GM19043 (cell line): ENCODE data around the gene SHB.

Experiments
- ATAC-seq: cut with Tn5 transposase; IDR thresholded peaks from one replicate; pipeline ENCODE4 v1.9.1; 2021; ENCODE audit warnings: low read depth; ENCODE audit not compliant: unreplicated experiment

Gene SHB

GRCh38 chr9:38010918-38011704, 57.9 kb downstream of the SHB start:
- ATAC-seq: no peak

- no peak for ATAC-seq
Observed at GRCh38 chr9:38009990-38010389, 59.0 kb downstream of the SHB start.

GRCh38 chr9:38009035-38009501, 60.0 kb downstream of the SHB start:
- no peak for ATAC-seq

DNA sequence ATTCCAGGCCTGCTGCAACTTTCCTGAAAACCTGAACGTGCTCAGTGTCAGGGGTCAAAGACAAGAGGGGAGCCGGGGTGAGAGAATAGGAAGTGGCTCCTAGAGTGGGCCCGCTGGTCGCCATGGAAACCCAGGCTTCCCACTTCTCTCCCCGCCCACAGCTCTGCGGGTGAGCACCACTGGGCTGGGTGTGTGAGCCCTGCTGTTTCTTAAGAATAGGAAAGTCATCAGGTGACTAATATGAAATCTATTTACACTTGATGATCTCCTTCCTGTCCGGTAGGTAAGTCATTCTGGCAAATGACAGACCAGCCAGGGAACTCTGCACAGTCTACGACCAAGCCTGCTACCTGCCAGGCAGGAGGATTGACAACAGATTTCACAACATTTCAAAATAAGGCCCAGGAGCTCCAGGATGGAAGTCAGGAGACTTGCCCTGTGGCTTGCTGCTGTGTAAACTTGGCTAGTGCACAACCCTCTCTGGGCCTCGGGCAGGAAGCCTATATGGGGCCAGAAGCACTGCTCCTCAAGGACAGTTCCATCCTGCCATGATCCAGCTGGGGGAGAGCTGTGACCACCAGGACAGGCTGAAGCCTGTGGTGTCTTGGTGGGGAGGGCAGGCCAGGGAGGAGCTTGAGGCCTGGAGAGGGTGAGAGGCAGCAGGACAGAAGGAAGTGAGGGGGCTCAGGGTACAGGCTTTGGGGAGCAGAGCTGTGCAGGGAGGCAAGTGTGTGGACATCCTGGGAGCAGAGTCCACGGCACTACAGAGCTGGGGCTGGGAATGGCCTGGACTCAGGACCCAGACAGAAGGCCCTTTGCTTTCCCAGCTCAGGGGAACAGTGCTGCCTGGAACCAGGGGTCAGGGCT, 60.6 kb downstream of the SHB start:
- ATAC-seq: peak; percentile 87

DNA sequence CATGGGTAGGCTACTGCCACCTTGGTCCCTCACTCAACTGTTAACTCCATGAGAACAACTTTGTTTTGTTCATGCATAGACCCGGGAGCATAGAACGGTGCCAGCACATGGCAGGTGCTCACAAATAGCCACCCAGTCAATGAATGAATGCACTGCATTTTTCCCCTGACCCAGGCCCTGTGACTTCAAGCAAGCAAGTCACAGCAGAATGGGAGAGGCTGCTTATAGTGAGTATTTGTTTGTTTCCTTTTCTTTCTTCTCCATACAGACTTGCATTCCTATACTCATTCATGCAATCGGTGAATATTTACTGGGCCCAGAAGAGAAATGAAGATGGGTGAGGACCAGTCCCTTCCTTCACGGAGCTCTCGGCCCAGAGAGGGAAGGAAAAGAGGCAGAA, 62.0 kb downstream of the SHB start:
- no peak for ATAC-seq

GRCh38 chr9:38006163-38006562, 62.9 kb downstream of the SHB start:
- ATAC-seq: no peak

GRCh38 chr9:38004809-38005560, 64.0 kb downstream of the SHB start:
- no peak for ATAC-seq

DNA sequence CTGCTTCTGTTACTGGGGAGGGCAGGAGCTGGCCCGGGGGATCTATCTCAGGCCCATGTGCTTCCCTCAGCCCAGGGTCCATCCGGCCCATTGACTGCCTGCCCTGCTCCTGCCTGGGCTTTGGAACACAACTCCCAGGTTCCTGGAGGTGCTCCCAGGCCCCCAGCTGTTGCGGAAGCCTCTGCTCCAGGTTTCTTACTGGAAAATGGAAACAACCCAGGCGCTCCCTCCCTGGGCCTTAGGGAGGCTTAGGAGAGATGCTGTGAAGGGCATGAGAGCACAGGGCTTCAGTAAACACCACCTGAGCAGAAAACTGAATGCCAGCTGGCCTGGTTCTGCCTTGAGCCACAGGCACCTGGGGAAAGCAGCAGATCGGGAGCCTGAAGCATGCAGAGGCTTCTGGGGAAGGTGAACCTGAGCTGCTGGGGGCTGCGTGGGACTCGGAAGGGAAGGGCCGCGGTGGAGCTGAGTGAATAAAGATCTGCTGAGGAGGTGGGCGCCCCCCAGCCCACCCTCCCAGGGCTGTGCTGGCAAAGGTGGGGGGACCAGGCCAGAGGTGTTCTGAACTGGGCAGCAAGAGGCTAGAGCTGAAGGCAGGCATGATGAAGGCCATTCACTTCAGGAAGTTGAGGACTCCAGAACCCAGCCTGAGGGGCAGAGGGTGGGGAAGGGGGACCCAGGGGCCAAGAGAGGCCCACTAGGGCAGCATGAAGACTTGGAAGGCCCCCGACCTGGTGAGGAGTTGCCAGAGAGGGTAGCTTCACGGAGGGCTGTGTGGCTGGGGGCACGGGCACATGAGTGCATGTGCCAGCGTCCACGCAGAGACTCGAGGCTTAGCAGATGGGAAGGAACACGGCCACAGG, 64.8 kb downstream of the SHB start:
- ATAC-seq: no peak

DNA sequence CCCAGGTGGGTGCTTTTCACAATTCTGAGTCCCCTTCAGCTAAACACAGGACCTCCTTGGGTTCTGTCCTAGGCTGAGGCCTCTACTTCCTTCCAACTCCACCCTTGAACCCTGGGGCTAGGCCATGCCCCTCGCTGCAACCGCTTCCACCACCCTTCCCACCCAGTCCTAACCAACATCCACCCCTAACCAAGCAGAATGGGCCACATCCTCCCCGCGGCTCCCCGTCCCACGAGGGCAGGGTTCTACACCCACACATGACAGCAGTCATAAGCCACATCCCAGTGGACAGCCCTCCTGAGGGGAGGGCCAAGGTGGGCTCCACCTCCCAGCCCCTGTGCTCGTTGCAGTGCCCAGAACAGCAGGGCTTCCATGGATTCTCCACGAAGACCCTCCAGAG, 65.8 kb downstream of the SHB start:
- ATAC-seq: no peak

DNA sequence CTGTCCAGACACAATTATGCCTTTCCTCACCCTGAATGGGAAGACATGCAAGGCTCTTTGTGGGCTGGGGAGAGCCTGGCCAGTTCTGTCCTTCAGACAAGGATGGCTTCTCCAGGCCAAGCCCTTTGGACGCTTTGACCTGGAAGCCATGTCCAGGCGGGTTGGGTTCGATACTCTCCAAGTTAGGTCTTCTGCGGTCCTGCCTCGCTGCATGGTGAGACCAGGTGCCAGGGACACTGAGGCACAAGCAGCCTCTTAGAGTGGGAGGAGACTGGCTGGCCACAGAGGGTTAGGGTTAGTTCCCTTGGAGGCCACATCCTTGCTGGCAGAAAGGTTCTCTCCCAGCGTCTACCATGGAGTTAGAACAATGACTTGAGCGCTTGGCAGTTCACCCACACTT, 67.6 kb downstream of the SHB start:
- ATAC-seq: no peak

DNA sequence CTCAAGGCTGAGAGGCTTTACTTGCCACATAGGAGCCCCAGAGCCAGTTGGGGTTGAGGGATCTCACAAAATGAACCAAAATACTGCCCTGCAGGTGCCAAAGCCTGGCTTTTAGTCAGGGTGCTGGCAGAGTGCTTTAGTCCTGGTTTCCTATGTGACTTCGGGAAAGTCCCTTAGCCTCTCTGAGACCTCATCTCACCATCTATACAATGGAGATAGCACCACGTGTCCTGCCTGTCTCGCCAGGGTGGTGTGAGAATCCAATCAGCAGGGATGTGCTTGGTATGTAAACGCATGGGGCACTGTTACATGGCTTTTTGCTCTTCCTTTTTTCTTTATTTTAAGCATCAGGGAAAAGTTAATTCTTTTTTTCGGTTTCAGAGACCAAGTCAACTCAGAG, 68.3 kb downstream of the SHB start:
- no peak for ATAC-seq

DNA sequence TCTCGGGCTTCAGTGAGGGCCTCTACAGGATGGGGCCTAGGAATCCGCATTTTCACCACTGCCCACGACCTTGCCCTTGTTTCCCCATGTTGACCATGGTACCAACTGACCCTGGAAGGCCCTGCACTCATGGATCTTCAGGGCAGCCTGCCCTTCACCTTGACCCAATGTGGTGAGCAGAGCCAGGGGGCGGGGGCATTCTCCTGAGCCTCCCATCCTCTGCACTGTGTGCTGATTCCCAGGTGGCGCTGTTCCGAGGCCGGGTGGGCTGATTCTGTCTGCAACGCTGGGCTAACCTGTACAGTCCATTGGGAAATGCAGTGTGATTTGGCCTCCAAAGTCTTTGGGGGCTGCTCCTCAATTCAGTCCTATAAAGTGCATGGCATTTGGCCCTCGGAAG, 68.7 kb downstream of the SHB start:
- ATAC-seq: no peak

DNA sequence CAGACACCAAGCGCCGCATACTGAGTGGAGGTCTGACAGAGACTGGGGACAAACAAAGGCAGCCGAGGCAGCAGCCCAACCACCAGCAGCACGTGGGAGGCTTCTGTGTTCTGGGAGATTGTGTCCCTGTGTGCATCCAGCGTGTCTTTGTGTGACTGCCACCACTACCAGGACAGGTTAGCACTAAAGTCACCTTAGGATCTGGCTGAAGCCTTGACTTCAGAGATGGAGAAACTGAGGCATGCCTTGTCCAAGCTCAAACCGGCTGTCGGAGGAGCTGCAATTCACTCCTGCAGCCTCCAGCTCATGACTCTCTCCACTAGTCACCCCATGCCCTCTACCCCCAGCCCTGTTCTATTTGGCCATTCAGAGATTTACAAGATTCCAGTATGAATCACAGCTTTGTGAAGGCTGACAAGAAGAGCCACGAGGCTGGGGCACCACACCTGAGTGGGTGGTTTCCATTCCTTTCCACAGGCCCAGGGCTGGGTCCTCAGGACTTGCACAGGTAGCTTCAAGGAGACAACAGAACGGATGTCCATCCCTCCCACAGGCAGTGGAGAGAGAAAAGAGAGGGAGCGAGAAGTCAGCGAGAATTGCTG, 69.3 kb downstream of the SHB start:
- ATAC-seq: no peak

DNA sequence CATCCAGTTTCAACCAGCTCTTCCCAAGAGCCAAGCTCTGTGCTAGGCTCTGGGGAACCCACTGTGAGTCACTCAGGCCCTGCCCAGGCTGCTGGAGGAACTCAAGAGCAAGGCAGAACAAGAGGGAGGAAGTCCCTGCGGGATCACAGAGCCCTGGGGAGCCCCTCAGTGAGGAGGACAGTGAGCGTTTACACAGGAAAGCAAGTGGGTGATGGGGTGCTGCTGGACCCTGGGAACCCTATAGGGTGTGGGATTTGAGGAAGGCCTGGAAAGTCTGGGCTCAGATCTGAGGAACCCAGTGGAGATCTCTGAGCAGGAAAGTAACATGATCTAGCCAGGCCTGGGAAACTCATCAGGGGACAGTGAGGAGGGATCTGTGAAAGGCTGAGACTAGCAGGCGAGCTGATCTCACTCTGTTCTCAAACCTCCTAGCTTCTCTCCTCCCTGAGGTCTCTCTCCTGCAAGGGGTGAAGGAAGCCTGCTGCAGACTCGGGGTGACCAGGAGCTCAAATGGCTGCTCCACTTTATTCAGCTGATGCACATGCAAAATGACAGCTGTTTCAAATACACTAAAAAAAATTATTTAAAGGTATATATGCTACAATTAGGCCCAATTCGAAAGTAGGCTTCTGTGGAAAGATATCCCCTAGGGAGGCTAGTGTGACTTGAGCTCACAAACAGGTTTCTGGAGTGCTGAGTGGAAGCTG, 70.0 kb downstream of the SHB start:
- ATAC-seq: no peak

DNA sequence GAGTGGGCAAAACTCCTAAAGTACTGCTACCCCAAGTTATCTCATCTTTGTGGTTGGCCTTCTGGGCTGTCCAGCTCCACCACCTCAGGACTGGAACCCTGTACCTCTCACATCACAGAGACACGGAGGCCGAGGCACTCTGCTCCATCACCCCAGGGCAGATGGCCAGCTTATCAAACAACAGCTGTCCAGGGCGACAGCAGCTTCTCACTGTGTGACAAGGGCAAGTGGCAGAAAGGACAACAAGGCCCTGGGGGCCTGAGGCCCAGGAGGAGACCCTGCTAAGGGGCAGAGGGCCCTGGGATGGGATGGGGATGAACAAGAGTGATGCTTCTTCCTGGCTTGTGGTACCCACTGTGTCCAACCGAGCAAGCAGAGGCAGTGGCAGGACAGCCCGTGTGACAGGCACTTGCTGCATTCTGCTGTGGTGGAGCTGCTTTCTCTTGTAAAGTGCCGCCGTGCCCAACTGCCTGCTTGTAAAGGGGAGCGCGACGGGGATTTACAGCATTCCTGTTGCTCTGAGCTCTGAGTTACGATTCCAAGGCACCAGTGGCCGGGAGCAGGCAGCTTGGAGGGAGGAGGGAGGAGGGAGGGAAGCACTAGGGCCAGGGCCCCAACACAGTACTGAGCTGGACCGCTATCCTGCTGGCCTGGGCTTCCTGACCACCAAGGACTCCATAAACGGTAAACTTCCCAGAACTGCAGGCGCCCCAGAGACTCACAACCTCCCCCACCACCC, 71.2 kb downstream of the SHB start:
- ATAC-seq: no peak

DNA sequence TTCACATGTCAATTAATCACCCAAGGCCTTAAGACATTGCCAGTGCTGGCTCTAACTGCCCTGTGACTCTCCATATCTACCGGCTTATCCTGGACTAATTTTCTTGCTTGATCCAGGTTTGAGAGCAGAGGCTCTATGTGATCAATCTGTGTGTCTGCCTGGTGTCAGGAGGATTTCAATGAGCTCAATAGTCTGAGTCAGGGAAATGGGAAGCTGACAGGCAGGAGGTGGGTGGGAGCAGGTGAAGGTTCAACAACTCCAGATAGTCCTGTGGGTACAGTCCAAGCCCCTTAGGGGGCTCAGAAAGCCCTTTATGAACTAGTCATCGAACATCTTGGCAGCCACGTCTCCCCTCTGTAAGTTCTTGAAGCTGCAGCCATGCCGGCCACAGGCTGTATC, 72.2 kb downstream of the SHB start:
- ATAC-seq: no peak

GRCh38 chr9:37995961-37996818, 72.8 kb downstream of the SHB start:
- ATAC-seq: no peak

DNA sequence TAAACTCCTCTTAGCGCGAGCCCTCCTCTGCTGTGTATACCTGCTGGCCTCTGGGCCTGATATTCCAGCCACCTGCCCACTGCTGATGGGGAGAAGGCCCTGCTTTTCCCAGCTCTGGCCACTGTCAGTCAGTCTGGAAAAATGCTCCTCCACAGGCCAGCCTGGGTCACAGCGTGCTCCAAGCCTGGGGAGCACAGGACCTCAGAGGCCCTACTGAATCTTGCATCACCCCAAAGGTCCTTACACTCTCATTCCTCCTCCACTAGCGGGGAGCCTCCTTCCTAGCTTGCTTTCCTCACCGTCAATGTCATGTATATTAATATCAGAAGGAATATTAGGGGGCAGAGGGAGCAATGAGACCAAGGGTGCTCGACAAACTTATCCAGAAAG, 73.7 kb downstream of the SHB start:
- ATAC-seq: no peak
